ENCODE measurements around the gene RRP15. TPM values are rescaled to one million over a fixed set of nuclear protein-coding genes. Genes with fewer than 3 reads are reported as not detected.

Gene RRP15
- total RNA-seq, 1 donor from 2014 or later = 28.4 TPM

DNA sequence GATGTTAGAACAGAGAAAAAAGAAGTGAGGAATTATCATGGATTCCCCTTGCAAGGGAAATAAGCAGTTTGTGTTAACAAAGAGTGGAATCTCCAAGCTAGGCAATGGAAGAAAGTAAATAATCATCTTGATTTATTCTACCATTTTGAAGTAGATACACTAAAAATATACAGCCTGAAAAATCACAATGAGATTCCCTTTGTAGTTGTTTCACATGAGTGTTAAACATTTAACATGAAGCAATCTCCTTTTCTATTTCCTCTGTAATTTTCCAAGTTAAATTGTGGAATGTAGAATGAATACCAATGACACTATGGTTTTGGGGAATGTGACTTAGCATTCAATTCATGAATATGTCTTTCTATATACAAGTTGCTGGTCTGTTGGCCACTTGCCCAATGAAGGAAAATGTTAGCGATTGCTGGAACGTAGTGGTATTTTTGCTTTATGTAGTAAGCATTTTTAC is 65.7 kb downstream of the RRP15 start:
- Histone ChIP-seq H4K20me1 (ENCODE audit: insufficient read depth, low read length) (peaks cover 60% of the 10 kb centered on the region), H3K9ac (ENCODE audit: low read length) (peak overlapping the region; percentile 99), H3K27me3 (ENCODE audit: insufficient read depth, low read length) (no peaks in the 10 kb centered on the region), H3K4me1 (ENCODE audit: insufficient read depth, low read length) (peaks cover 26% of the 10 kb centered on the region), H3K4me3 (ENCODE audit: insufficient read depth, low read depth, low read length) (peak overlapping the region; percentile 96), H2AFZ (ENCODE audit: low read depth, low read length) (no peak overlapping the region), H3K27ac (ENCODE audit: low read depth, low read length) (peak overlapping the region; percentile 91), H3K79me2 (ENCODE audit: insufficient read depth, low read length) (peaks cover 99% of the 10 kb centered on the region), H3K9me3 (ENCODE audit: insufficient read depth, low read depth, low read length) (no peaks in the 10 kb centered on the region), H3K4me2 (ENCODE audit: low read length) (peak overlapping the region; percentile 94), H3K36me3 (ENCODE audit: insufficient read depth, low read length) (peaks cover 12% of the 10 kb centered on the region)
- H3K9me3 Mint-ChIP-seq (ENCODE audit: unreplicated experiment) = no peaks in the 10 kb centered on the region
- H3K4me1 Mint-ChIP-seq (ENCODE audit: low read depth, unreplicated experiment) = peaks cover 25% of the 10 kb centered on the region
- no peak for TF ChIP-seq EZH2 (IDR thresholded peaks at IDR 0.05; ENCODE audit: insufficient read depth, low read length)
- TF ChIP-seq, protein P1, sequence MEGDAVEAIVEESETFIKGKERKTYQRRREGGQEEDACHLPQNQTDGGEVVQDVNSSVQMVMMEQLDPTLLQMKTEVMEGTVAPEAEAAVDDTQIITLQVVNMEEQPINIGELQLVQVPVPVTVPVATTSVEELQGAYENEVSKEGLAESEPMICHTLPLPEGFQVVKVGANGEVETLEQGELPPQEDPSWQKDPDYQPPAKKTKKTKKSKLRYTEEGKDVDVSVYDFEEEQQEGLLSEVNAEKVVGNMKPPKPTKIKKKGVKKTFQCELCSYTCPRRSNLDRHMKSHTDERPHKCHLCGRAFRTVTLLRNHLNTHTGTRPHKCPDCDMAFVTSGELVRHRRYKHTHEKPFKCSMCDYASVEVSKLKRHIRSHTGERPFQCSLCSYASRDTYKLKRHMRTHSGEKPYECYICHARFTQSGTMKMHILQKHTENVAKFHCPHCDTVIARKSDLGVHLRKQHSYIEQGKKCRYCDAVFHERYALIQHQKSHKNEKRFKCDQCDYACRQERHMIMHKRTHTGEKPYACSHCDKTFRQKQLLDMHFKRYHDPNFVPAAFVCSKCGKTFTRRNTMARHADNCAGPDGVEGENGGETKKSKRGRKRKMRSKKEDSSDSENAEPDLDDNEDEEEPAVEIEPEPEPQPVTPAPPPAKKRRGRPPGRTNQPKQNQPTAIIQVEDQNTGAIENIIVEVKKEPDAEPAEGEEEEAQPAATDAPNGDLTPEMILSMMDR (IDR thresholded peaks at IDR 0.05; ENCODE audit: insufficient read depth, low read depth, low read length) = no peak
- peak overlapping the region; percentile 95 for H3K27ac Mint-ChIP-seq (ENCODE audit: unreplicated experiment)
- no peaks in the 10 kb centered on the region for H3K27me3 Mint-ChIP-seq (ENCODE audit: low read depth, unreplicated experiment)
- no peak overlapping the region for H3K4me3 Mint-ChIP-seq (ENCODE audit: unreplicated experiment)
- H3K36me3 Mint-ChIP-seq (ENCODE audit: low read depth, unreplicated experiment) = peaks cover 30% of the 10 kb centered on the region
- DNase-seq (ENCODE audit: low read depth) (peak; percentile 91), FAIRE-seq (no peak)

GRCh38 chr1:218351391-218352074 is 66.4 kb downstream of the RRP15 start:
- H3K27me3 ChIP-seq (ENCODE audit: insufficient read depth, low read length) = no peaks in the 10 kb centered on the region
- peak overlapping the region; percentile 96 for H3K4me3 ChIP-seq (ENCODE audit: insufficient read depth, low read depth, low read length)
- peak overlapping the region; percentile 99 for H3K9ac ChIP-seq (ENCODE audit: low read length)
- Mint-ChIP-seq H3K27me3 (ENCODE audit: low read depth, unreplicated experiment) (no peaks in the 10 kb centered on the region), H3K4me3 (ENCODE audit: unreplicated experiment) (no peak overlapping the region), H3K27ac (ENCODE audit: unreplicated experiment) (peak overlapping the region; percentile 90), H3K9me3 (ENCODE audit: unreplicated experiment) (no peaks in the 10 kb centered on the region), H3K36me3 (ENCODE audit: low read depth, unreplicated experiment) (peaks cover 30% of the 10 kb centered on the region), H3K4me1 (ENCODE audit: low read depth, unreplicated experiment) (peaks cover 29% of the 10 kb centered on the region)
- DNase-seq (ENCODE audit: low read depth) (peak; percentile 84), FAIRE-seq (no peak)
- TF ChIP-seq, protein P1 (IDR thresholded peaks at IDR 0.05; ENCODE audit: insufficient read depth, low read depth, low read length) = peak; percentile 36
- no peak for TF ChIP-seq EZH2 (IDR thresholded peaks at IDR 0.05; ENCODE audit: insufficient read depth, low read length)
- no peaks in the 10 kb centered on the region for H3K9me3 ChIP-seq (ENCODE audit: insufficient read depth, low read depth, low read length)
- H3K79me2 ChIP-seq (ENCODE audit: insufficient read depth, low read length) = peaks cover 99% of the 10 kb centered on the region
- H2AFZ ChIP-seq (ENCODE audit: low read depth, low read length) = no peak overlapping the region
- peaks cover 14% of the 10 kb centered on the region for H3K36me3 ChIP-seq (ENCODE audit: insufficient read depth, low read length)
- peak overlapping the region; percentile 94 for H3K4me2 ChIP-seq (ENCODE audit: low read length)
- H4K20me1 ChIP-seq (ENCODE audit: insufficient read depth, low read length) = peaks cover 67% of the 10 kb centered on the region
- peaks cover 26% of the 10 kb centered on the region for H3K4me1 ChIP-seq (ENCODE audit: insufficient read depth, low read length)
- peak overlapping the region; percentile 91 for H3K27ac ChIP-seq (ENCODE audit: low read depth, low read length)

- peaks cover 98% of the 10 kb centered on the region for H3K79me2 ChIP-seq (ENCODE audit: insufficient read depth, low read length)
- H3K36me3 ChIP-seq (ENCODE audit: insufficient read depth, low read length) = peaks cover 14% of the 10 kb centered on the region
- H3K27ac Mint-ChIP-seq (ENCODE audit: unreplicated experiment) = peak overlapping the region; percentile 11
- H3K9me3 Mint-ChIP-seq (ENCODE audit: unreplicated experiment) = no peaks in the 10 kb centered on the region
- no peak overlapping the region for H3K4me3 ChIP-seq (ENCODE audit: insufficient read depth, low read depth, low read length)
- no peak overlapping the region for H2AFZ ChIP-seq (ENCODE audit: low read depth, low read length)
- no peaks in the 10 kb centered on the region for H3K27me3 Mint-ChIP-seq (ENCODE audit: low read depth, unreplicated experiment)
- peaks cover 67% of the 10 kb centered on the region for H4K20me1 ChIP-seq (ENCODE audit: insufficient read depth, low read length)
- peaks cover 33% of the 10 kb centered on the region for H3K4me1 Mint-ChIP-seq (ENCODE audit: low read depth, unreplicated experiment)
- peak overlapping the region; percentile 94 for H3K4me2 ChIP-seq (ENCODE audit: low read length)
- DNase-seq (ENCODE audit: low read depth) = no peak
- H3K4me1 ChIP-seq (ENCODE audit: insufficient read depth, low read length) = peaks cover 27% of the 10 kb centered on the region
- H3K27ac ChIP-seq (ENCODE audit: low read depth, low read length) = no peak overlapping the region
- no peak for TF ChIP-seq EZH2 (IDR thresholded peaks at IDR 0.05; ENCODE audit: insufficient read depth, low read length)
- TF ChIP-seq, protein P1 (IDR thresholded peaks at IDR 0.05; ENCODE audit: insufficient read depth, low read depth, low read length) = no peak
- H3K27me3 ChIP-seq (ENCODE audit: insufficient read depth, low read length) = no peaks in the 10 kb centered on the region
- no peak for FAIRE-seq
- H3K9me3 ChIP-seq (ENCODE audit: insufficient read depth, low read depth, low read length) = no peaks in the 10 kb centered on the region
- H3K9ac ChIP-seq (ENCODE audit: low read length) = no peak overlapping the region
- peaks cover 29% of the 10 kb centered on the region for H3K36me3 Mint-ChIP-seq (ENCODE audit: low read depth, unreplicated experiment)
- H3K4me3 Mint-ChIP-seq (ENCODE audit: unreplicated experiment) = peak overlapping the region; percentile 67
Observed at GRCh38 chr1:218352075-218352438, 67.0 kb downstream of the RRP15 start.
